BE2C (cell line): ENCODE results near the gene THEM4.

ENCODE experiments used
- DNase-seq: peaks from one replicate; pipeline ENCODE4 v3.0.0-alpha.2; 2020
- H3K27me3 ChIP-seq: fragments of 250-450 bp; sonication (Bioruptor Pico); 2 replicates; pipeline ENCODE4 v1.5.1; 2020; ENCODE audit warnings: mild to moderate bottlenecking
- H3K36me3 ChIP-seq: fragments of 250-450 bp; sonication (Bioruptor Pico); 2 replicates; pipeline ENCODE4 v1.5.1; 2020; ENCODE audit warnings: mild to moderate bottlenecking
- H3K4me1 ChIP-seq: fragments of 250-450 bp; sonication (Bioruptor Pico); 2 replicates; pipeline ENCODE4 v1.5.1; 2020
- H3K4me3 ChIP-seq: 2 replicates; pipeline ENCODE4 v1.5.1; 2011; ENCODE audit warnings: low read depth, low read length
- H3K9me3 ChIP-seq: fragments of 250-450 bp; sonication (Bioruptor Pico); 2 replicates; pipeline ENCODE4 v1.5.1; 2020
- TF ChIP-seq, protein P1 (sequence below): IDR thresholded peaks from 2 replicates; pipeline ENCODE4 v1.5.1; 2012; ENCODE audit warnings: mild to moderate bottlenecking, low read depth, low read length

Gene THEM4

DNA sequence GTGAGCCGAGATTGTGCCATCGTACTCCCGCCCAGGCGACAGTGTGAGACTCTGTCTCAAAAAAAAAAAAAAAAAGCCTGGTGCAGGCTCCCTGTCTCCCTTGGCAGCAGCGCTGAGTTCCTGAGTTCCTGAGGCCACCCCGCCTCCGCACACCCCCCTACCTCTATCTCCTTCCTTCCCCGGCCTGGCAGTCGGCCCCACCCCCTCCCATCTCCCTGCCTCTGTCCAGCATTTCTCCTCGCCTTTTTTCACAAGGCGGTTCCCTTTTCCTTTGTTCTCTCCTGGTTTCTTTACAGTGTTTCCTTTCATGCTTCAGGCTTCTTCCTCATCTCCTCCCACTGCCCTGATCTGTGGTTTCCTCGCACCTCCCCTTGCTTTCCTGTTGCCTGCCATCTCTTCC, 80.4 kb downstream of the THEM4 start:
- DNase-seq, result peak; percentile 68
- peaks cover 33% of the 10 kb centered on the region for H3K4me1 ChIP-seq
- no peaks in the 10 kb centered on the region for H3K36me3 ChIP-seq
- TF ChIP-seq, protein P1, sequence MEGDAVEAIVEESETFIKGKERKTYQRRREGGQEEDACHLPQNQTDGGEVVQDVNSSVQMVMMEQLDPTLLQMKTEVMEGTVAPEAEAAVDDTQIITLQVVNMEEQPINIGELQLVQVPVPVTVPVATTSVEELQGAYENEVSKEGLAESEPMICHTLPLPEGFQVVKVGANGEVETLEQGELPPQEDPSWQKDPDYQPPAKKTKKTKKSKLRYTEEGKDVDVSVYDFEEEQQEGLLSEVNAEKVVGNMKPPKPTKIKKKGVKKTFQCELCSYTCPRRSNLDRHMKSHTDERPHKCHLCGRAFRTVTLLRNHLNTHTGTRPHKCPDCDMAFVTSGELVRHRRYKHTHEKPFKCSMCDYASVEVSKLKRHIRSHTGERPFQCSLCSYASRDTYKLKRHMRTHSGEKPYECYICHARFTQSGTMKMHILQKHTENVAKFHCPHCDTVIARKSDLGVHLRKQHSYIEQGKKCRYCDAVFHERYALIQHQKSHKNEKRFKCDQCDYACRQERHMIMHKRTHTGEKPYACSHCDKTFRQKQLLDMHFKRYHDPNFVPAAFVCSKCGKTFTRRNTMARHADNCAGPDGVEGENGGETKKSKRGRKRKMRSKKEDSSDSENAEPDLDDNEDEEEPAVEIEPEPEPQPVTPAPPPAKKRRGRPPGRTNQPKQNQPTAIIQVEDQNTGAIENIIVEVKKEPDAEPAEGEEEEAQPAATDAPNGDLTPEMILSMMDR, result no peak
- H3K27me3 ChIP-seq, result no peaks in the 10 kb centered on the region
- no peaks in the 10 kb centered on the region for H3K9me3 ChIP-seq
- H3K4me3 ChIP-seq, result no peak overlapping the region

DNA sequence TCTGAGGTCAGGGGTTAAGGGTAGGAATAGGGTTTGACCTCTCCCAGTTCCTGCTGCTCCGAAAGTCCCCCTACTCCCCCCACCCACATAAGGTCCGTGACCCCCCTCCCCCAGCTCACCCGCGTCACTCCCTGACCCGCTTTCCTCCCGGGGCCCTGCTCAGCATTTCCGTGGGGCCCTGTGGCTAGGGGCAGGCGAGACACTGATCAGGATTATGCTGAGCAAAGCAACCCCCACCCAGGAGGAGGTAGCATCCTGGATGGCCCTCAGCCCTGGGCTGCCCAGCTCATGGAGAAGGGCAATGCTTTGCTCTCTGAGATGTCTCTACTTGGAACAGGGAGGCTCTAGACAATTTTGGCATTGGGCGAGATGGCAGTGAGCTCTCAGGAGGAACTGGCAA, 81.5 kb downstream of the THEM4 start:
- Histone ChIP-seq H3K4me3 (no peak overlapping the region), H3K4me1 (peaks cover 34% of the 10 kb centered on the region), H3K9me3 (no peaks in the 10 kb centered on the region), H3K36me3 (no peaks in the 10 kb centered on the region), H3K27me3 (no peaks in the 10 kb centered on the region)
- DNase-seq, result no peak
- TF ChIP-seq, protein P1, result no peak

DNA sequence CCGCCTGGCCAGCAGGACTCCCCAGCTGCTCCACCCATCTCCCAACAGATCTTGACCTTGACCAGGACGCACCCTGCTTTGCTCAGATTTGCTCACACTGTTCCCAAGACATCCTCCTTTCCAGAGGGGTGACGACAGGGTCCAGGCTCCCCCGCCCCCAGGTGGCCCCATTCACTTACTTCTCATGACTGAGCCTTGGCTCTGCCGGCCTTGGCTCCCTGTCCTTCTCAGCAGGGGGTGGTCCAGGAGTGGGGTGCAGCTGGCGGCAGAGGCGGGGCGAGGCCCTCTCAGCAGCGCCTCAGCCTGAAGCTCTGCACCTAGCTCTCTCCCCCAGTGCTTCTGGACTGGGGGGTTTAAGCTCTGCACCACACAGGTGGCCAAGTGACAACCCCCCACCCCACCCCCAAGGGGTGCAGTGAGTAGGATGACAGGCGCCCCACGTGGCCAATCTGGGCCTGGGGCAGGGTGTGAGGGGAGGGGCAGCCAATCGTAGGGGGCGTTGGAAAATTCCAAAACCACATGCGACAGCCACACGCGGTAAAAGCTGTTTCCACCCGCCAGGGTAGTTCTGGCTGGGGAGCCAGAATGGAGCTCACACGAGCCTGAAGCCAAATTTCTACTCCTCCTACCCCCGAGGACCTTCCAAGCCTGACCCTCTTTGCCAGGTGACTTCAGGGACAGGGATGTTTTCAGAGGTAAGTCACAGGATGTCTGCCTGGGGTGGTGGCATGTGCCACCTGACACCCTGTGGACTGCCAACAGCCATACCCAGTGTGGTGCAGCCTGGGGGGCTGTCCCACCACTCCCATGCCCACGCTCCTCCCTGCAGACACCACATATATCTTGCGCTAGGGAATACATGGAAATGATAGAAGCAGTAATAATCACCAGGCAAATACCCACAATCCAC, 83.3 kb downstream of the THEM4 start:
- H3K4me1 ChIP-seq, result peaks cover 45% of the 10 kb centered on the region
- H3K9me3 ChIP-seq, result no peaks in the 10 kb centered on the region
- H3K4me3 ChIP-seq, result no peak overlapping the region
- no peaks in the 10 kb centered on the region for H3K27me3 ChIP-seq
- no peaks in the 10 kb centered on the region for H3K36me3 ChIP-seq
- TF ChIP-seq, protein P1, result no peak
- DNase-seq, result no peak

DNA sequence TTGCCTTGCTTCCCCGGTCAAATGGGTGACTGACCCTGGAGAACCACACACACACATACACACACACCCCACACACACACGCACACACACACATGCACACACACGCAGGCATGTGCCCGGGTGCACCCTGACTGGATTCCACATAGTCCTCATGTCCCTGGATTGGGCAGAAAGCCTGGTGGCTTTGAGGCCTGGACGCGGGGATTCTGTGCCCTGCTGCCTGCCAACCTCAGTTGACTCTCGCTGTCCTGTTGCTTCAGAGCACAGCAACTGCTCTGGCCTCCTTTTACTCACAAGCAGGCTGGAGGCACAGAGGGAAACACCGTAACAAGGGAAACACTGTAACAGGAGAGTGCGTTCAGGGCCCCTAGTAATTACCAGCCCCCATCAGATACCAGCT, 84.1 kb downstream of the THEM4 start:
- H3K4me1 ChIP-seq, result peaks cover 44% of the 10 kb centered on the region
- no peaks in the 10 kb centered on the region for H3K27me3 ChIP-seq
- H3K4me3 ChIP-seq, result no peak overlapping the region

More for the DNA sequence above, 84.1 kb downstream of the THEM4 start:
- H3K36me3 ChIP-seq, result no peaks in the 10 kb centered on the region
- no peak for DNase-seq
- no peaks in the 10 kb centered on the region for H3K9me3 ChIP-seq
- TF ChIP-seq, protein P1, result no peak
